Stomach (tissue), 9 donors: Measurements from ENCODE around the gene FTO. TPM values are rescaled to one million over a fixed set of nuclear protein-coding genes. Genes with fewer than 3 reads are reported as not detected.
A peak's percentile ranks its signal among the peaks of the same experiment; 100 is the strongest.

Experiments
- DNase-seq, 2 donors: peaks; one replicate each; pipeline versions ENCODE4 v3.0.0 to v3.0.0-alpha.2; 2013 to 2019
- H3K27ac ChIP-seq, 5 donors: fragments of 200-600 bp in 4 of 5; sonication (generic) in 4 of 5; one replicate each; pipeline ENCODE4 v1.5.1; 2013 to 2019; ENCODE audit warnings: mild to moderate bottlenecking in 1 of 5, moderate library complexity in 1 of 5
- H3K27me3 ChIP-seq, 3 donors: fragments of 200-600 bp; sonication (generic); one replicate each; pipeline ENCODE4 v1.5.1; 2017 to 2019; ENCODE audit warnings: mixed run types in 1 of 3
- H3K36me3 ChIP-seq, 4 donors: fragments of 200-600 bp; sonication (generic); 1 replicate in 3 of 4; 2 replicates in 1 of 4; pipeline ENCODE4 v1.5.1; 2016 to 2019
- H3K4me1 ChIP-seq, 4 donors: fragments of 200-600 bp; sonication (generic); one replicate each; pipeline ENCODE4 v1.5.1; 2016 to 2019
- H3K4me3 ChIP-seq, 4 donors: fragments of 200-600 bp; sonication (generic) in 3 of 4; one replicate each; pipeline ENCODE4 v1.5.1; 2016 to 2019; ENCODE audit warnings: mild to moderate bottlenecking in 1 of 4
- H3K9me3 ChIP-seq, 4 donors: fragments of 200-600 bp; sonication (generic); one replicate each; pipeline ENCODE4 v1.5.1; 2016 to 2019
- EP300 ChIP-seq: sonication (generic); formaldehyde crosslinking; IDR thresholded peaks from one replicate; pipeline ENCODE4 v1.6.1; 2017; ENCODE audit warnings: antibody characterized with exemption
- POLR2A ChIP-seq, 4 donors: fragments of 450-650 bp; IDR thresholded peaks; one replicate each; pipeline ENCODE4 v1.6.1; 2016; ENCODE audit warnings: antibody characterized with exemption in 4 of 4, control low read depth in 2 of 4, mild to moderate bottlenecking in 1 of 4, moderate library complexity in 1 of 4
- POLR2AphosphoS5 ChIP-seq, 3 donors: sonication (generic); formaldehyde crosslinking; IDR thresholded peaks; one replicate each; pipeline ENCODE4 v1.6.1; 2016; ENCODE audit warnings: antibody characterized with exemption in 3 of 3
- WGBS, 5 donors: extraction: QIAGEN DNeasy Blood & Tissue Kit in 3 of 5; methylation state at CpG; one replicate each; pipeline versions ENCODE4 v1.1.5 to v1.1.7; 2013 to 2018; 5-methylcytosine and 5-hydroxymethylcytosine counted together
- intact Hi-C: fragments of 100-400 bp; cut with DNase I; formaldehyde crosslinking; loops from one replicate; pipeline ENCODE4 v1.15.1; 2023; ENCODE audit warnings: low total_unique reads
- polyA plus RNA-seq, 3 donors: library from polyadenylated mRNA; stranded (reverse); fragments of 200-250 nt; gene quantifications; one replicate each; pipeline ENCODE4 v1.2.3, GENCODE V29; 2013
- total RNA-seq, 5 donors: library from RNA; depleted of rRNA; stranded (reverse); fragments of >200 nt; gene quantifications; one replicate each; pipeline versions ENCODE4 v1.1.0 to v1.2.3, GENCODE V29; 2014 to 2016
- TF ChIP-seq, protein P1 (sequence below), 7 experiments: fragments of 450-650 bp in 4 of 7; fragments of 200-600 bp in 3 of 7; sonication (generic) in 3 of 7; IDR thresholded peaks; one replicate each; pipeline ENCODE4 v1.5.1; 2016 to 2019; ENCODE audit warnings: antibody characterized with exemption in 7 of 7, control low read depth in 2 of 7, mild to moderate bottlenecking in 1 of 7
- donor health status: healthy with polysubstance abuse.
- donor health status: Bipolar disorder and iron deficiency.
- donor health status: healthy.

The FTO gene
- total and polyA plus RNA-seq, 8 donors, result 9.3 to 88.7 (median 24.6) TPM

DNA sequence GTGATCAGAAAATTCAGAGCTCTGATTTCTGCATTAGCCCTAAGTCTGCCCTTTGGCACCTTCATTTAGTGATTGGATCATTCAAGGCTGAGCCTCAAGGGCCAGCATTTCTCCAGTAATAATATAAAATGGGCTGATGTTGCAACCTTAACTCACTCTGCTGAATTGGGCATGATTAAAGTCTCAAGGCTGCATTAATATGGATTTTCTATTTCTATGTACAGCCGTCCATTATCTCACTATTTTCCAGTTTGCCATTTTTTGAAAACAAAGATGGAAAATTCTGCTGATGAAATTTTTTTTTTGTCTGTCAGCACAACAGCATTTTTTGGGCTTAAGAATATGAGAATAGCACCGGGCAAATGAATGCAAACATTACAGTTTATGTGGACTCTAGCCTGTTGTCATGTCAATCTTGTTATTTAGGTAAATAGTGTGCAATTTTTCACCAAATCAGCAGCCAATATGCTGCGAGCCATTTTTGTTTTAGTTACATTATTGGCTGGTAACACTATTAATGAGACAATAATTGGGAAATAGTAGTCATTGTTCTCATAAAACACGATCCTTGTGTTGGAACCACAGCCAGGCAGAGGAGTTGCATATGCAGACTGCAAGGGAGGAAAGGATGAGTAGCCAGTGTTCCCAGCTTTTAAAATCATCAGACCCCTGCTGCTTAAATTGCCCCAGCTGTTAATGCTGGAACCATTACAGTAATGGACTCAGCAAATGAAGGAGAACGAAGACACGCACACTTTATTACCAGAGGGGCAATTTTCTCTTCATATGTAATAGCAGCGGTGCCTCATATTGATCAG, 10.5 kb downstream of the FTO start:
- Histone ChIP-seq H3K9me3 (no peaks in the 10 kb centered on the region), H3K36me3 (no peaks in the 10 kb centered on the region), H3K4me3 (no peak overlapping the region), H3K27me3 (no peaks in the 10 kb centered on the region), H3K27ac (no peak overlapping the region), H3K4me1 (peaks cover 0 to 42% (median 16%) of the 10 kb centered on the region in 4 donors)
- 74 to 79% (median 75%) methylated on average over 7 of the region's 7 CpGs for WGBS, 5 donors
- TF ChIP-seq POLR2AphosphoS5 (IDR thresholded peaks at IDR 0.05) (no peak), EP300 (no peak), POLR2A (IDR thresholded peaks at IDR 0.05) (no peak)
- TF ChIP-seq, protein P1, sequence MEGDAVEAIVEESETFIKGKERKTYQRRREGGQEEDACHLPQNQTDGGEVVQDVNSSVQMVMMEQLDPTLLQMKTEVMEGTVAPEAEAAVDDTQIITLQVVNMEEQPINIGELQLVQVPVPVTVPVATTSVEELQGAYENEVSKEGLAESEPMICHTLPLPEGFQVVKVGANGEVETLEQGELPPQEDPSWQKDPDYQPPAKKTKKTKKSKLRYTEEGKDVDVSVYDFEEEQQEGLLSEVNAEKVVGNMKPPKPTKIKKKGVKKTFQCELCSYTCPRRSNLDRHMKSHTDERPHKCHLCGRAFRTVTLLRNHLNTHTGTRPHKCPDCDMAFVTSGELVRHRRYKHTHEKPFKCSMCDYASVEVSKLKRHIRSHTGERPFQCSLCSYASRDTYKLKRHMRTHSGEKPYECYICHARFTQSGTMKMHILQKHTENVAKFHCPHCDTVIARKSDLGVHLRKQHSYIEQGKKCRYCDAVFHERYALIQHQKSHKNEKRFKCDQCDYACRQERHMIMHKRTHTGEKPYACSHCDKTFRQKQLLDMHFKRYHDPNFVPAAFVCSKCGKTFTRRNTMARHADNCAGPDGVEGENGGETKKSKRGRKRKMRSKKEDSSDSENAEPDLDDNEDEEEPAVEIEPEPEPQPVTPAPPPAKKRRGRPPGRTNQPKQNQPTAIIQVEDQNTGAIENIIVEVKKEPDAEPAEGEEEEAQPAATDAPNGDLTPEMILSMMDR (IDR thresholded peaks at IDR 0.05), result no peak
- intact Hi-C loops, result no loop called here
- peak in 1 of 2 donors; percentile 62 for DNase-seq

DNA sequence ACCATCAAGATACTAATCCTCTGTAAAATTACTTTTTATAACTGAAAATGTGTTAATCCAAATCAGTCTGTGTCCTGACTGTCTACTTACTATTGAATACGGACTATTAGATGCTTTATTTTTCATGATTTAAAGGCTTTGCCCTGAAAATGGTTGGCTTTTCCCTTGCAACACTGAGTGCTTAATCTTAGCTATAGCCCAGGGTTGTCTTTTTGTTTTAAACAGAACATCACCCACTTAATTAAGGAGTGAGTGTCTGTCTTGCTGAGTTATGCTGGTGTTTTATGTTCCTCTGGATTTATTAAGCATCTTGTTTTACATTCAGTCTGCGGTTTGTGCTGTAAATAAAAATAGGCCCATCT, 11.0 kb downstream of the FTO start:
- Histone ChIP-seq H3K36me3 (no peaks in the 10 kb centered on the region), H3K4me1 (peaks cover 0 to 42% (median 16%) of the 10 kb centered on the region in 4 donors), H3K4me3 (no peak overlapping the region), H3K27ac (no peak overlapping the region), H3K27me3 (no peaks in the 10 kb centered on the region), H3K9me3 (no peaks in the 10 kb centered on the region)
- intact Hi-C loops, result no loop called here
- no peak for DNase-seq
- 67 to 91% (median 84%) methylated on average over 2 of the region's 2 CpGs for WGBS, 5 donors
- TF ChIP-seq, protein P1 (IDR thresholded peaks at IDR 0.05), result no peak
- TF ChIP-seq POLR2AphosphoS5 (IDR thresholded peaks at IDR 0.05) (no peak), POLR2A (IDR thresholded peaks at IDR 0.05) (no peak), EP300 (no peak)

DNA sequence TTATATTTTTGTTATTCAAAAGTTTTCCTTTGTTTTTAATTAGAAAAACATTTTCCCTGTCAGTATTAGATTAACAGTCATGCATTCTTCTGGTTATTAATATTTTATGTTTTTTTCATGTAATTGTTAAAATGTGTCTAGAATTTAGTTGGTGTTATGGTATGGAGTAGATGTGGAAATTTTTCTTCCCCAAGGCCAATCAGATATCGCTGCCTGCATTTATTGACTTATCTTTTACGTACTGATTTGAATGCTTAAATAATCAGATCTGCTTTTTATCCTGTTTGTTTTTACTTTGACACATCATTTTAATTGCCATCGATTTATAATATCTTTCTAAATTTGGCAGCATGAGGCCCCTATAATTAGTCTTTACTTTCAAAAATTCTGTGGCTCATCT, 13.6 kb downstream of the FTO start:
- no peak overlapping the region for H3K27ac ChIP-seq
- TF ChIP-seq, protein P1 (IDR thresholded peaks at IDR 0.05), result no peak
- TF ChIP-seq POLR2A (IDR thresholded peaks at IDR 0.05) (no peak), POLR2AphosphoS5 (IDR thresholded peaks at IDR 0.05) (no peak), EP300 (no peak)
- H3K4me3 ChIP-seq, result no peak overlapping the region
- H3K9me3 ChIP-seq, result no peaks in the 10 kb centered on the region
- 38 to 73% (median 43%) methylated on average over 3 of the region's 3 CpGs for WGBS, 5 donors
- H3K4me1 ChIP-seq, result peaks cover 0 to 36% (median 16%) of the 10 kb centered on the region in 4 donors
- H3K36me3 ChIP-seq, result no peaks in the 10 kb centered on the region
- intact Hi-C loops, result no loop called here
- DNase-seq, result no peak
- H3K27me3 ChIP-seq, result no peaks in the 10 kb centered on the region

DNA sequence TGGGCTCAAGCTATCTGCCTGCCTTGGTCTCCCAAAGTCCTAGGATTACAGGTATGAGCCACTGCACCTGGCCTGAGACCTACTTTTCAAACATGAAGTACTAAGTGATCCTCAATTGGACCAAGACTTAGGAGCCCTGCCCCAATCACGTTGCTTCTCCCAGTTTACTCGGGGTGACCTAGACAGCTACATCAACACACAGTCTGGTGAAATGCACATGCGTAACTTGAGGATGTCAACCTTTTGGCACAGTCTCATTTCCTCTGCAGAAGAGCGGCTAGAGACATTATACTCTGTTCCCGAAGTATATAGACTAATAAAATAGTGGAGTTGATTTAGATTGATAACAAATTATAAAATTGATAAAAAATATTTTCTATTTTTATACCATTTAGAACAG, 17.1 kb downstream of the FTO start:
- Histone ChIP-seq H3K9me3 (no peaks in the 10 kb centered on the region), H3K36me3 (no peaks in the 10 kb centered on the region), H3K4me3 (no peak overlapping the region), H3K4me1 (peaks cover 0 to 17% (median 7%) of the 10 kb centered on the region in 4 donors), H3K27me3 (no peaks in the 10 kb centered on the region), H3K27ac (no peak overlapping the region)
- whole genome bisulfite sequencing, 5 donors, result 89 to 94% (median 90%) methylated on average over 5 of the region's 5 CpGs
- TF ChIP-seq, protein P1 (IDR thresholded peaks at IDR 0.05), result no peak
- TF ChIP-seq EP300 (no peak), POLR2AphosphoS5 (IDR thresholded peaks at IDR 0.05) (no peak), POLR2A (IDR thresholded peaks at IDR 0.05) (no peak)
- DNase-seq, result no peak
- intact Hi-C loops, result no loop called here
